Activated CD8-positive, alpha-beta T cell treated with anti-CD3 and anti-CD28 coated beads, Interleukin-2, amount 10 ng/mL, durations not matched to agents 7 days and 5 days (primary cell): ENCODE data around the gene ZGPAT. TPM values are rescaled to one million over a fixed set of nuclear protein-coding genes. Genes with fewer than 3 reads are reported as not detected.
"Not testable (repeated sequence)": the region's sequence is repeated elsewhere in the genome, so short reads cannot be mapped to it uniquely, and the experiment has no call there.

Experiments used
- ATAC-seq: fragments of 150-1000 bp; cut with Tn5 transposase; one replicate; pipeline ENCODE4 v1.10.0; 2021; ENCODE audit warnings: moderate library complexity
- CTCF ChIA-PET: fragments of 350-600 bp; sonication (Branson Sonifier 250); formaldehyde crosslinking; loops from one replicate; lab custom pipeline; 2021; ENCODE audit warnings: antibody characterized with exemption; lab: Charles Lee
- POLR2A ChIA-PET: fragments of 350-600 bp; sonication (Branson Sonifier 250); formaldehyde crosslinking; loops from one replicate; lab custom pipeline; 2021; ENCODE audit warnings: antibody characterized with exemption; lab: Charles Lee
- DNase-seq: peaks from one replicate; pipeline ENCODE4 v3.0.0-alpha.2; 2020
- H3K27ac Mint-ChIP-seq: one replicate; pipeline ENCODE4 v1.8.0; 2021; ENCODE audit warnings: mild to moderate bottlenecking, mixed read lengths
- H3K27me3 Mint-ChIP-seq: one replicate; pipeline ENCODE4 v1.8.0; 2021; ENCODE audit warnings: low read depth, mixed read lengths
- H3K36me3 Mint-ChIP-seq: one replicate; pipeline ENCODE4 v1.8.0; 2021; ENCODE audit warnings: low read depth, mixed read lengths
- H3K4me1 Mint-ChIP-seq: one replicate; pipeline ENCODE4 v1.8.0; 2021; ENCODE audit warnings: low read depth, mixed read lengths
- H3K4me3 Mint-ChIP-seq: one replicate; pipeline ENCODE4 v1.8.0; 2021; ENCODE audit warnings: mild to moderate bottlenecking, mixed read lengths
- H3K9me3 Mint-ChIP-seq: one replicate; pipeline ENCODE4 v1.8.0; 2022; ENCODE audit warnings: mixed read lengths; ENCODE audit not compliant: insufficient read depth
- total RNA-seq, 2 experiments: library from RNA; stranded (reverse); gene quantifications; one replicate each; pipeline ENCODE4 v1.2.3, GENCODE V29; 2021

Gene ZGPAT, protein sequence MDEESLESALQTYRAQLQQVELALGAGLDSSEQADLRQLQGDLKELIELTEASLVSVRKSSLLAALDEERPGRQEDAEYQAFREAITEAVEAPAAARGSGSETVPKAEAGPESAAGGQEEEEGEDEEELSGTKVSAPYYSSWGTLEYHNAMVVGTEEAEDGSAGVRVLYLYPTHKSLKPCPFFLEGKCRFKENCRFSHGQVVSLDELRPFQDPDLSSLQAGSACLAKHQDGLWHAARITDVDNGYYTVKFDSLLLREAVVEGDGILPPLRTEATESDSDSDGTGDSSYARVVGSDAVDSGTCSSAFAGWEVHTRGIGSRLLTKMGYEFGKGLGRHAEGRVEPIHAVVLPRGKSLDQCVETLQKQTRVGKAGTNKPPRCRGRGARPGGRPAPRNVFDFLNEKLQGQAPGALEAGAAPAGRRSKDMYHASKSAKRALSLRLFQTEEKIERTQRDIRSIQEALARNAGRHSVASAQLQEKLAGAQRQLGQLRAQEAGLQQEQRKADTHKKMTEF
- 10 to 100 TPM; 38.6 to 43.5 TPM for total RNA-seq

DNA sequence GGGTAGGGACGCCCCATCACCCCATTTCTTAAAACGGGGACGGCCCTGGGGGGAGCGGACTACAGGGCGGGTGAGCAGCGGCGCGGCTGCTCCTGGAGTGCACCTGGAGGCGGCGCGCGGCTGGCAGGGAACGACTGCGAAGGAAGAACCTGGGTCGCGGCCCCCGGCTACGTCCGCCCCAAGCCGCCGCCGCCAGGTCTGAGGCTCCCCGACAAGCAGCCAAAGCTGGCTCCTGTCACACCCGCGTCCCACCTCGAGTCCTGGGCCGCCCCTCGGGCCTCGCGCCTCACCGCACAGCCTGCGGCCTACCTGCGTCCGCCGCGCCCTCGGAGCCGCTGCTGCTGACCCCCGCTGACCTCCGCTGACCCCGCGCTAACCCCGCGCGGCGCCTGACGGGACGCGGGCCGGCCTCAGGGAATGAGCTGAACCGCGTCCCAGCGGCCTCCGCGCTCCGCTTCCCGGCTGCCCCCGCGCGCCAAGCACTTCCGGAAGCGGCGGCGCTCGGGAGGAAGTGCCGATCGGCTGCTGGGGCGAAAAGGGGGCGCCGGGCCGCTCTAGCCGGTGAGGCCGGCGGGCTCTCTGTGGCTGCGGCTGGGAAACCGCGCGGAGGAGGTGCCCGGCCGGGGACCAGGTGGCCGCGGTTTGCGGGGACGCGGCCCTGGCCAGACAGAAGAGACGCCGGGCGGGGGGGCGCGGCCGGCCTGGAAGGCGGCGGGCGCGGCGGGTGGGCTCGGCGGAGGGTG, at the start of gene ZGPAT, which contains the start of gene ARFRP1:
TSS of gene ZGPAT (plus strand) at position 482 of the 743 bp plus-strand sequence. CDS start 542 bp downstream, outside the sequence.
TSS of gene ARFRP1 (minus strand) at position 419 of the 743 bp plus-strand sequence. CDS start 885 bp downstream, outside the sequence.
- H3K27me3 Mint-ChIP-seq, result no peaks in the 10 kb centered on the region
- peak; percentile 90 for DNase-seq
- H3K36me3 Mint-ChIP-seq, result peaks cover 65% of the 10 kb centered on the region
- peak within 1 kb of the TSS; percentile 81 for H3K27ac Mint-ChIP-seq
- H3K9me3 Mint-ChIP-seq, result no peaks in the 10 kb centered on the region
- CTCF ChIA-PET, result interaction anchor here (0.6 to 4.2 kb wide), 28 partner anchors 8 to 350 kb away, joined by 3 to 70 read pairs (median 4); partner anchors contain the start of genes GMEB2, LIME1, RTEL1 and SAMD10
- peak within 1 kb of the TSS; percentile 90 for H3K4me3 Mint-ChIP-seq
- peak; percentile 81 for ATAC-seq
- H3K4me1 Mint-ChIP-seq, result peaks cover 44% of the 10 kb centered on the region
- POLR2A ChIA-PET, result interaction anchor here (0.6 to 2.2 kb wide), 20 partner anchors 9 to 356 kb away, joined by 3 to 19 read pairs (median 4); partner anchors contain the start of genes GMEB2, LIME1, RTEL1 and SLC2A4RG

- Mint-ChIP-seq H3K9me3 (no peaks in the 10 kb centered on the region), H3K4me3 (peak overlapping the region; percentile 97), H3K27ac (peak overlapping the region; percentile 94), H3K27me3 (no peaks in the 10 kb centered on the region), H3K36me3 (peaks cover 11% of the 10 kb centered on the region), H3K4me1 (peaks cover 39% of the 10 kb centered on the region)
- DNase-seq (no peak), ATAC-seq (peak; percentile 21)
- POLR2A ChIA-PET, result interaction anchor here (0.7 to 1.5 kb wide), 11 partner anchors 13 to 206 kb away, joined by 3 to 19 read pairs (median 3); partner anchors contain the start of genes ARFRP1, GMEB2, HELZ2 and TPD52L2
- CTCF ChIA-PET, result interaction anchor here (0.7 to 1.8 kb wide), 9 partner anchors 8 to 462 kb away, joined by 3 to 18 read pairs (median 4); partner anchors contain the start of genes ARFRP1, GMEB2, PPDPF and PTK6
Measured at GRCh38 chr20:63658749-63659187, 49.1 kb upstream of the ZGPAT start.

GRCh38 chr20:63659370-63659769, 48.5 kb upstream of the ZGPAT start:
- DNase-seq (no peak), ATAC-seq (no peak)
- Mint-ChIP-seq H3K36me3 (peaks cover 11% of the 10 kb centered on the region), H3K4me3 (peak overlapping the region; percentile 97), H3K4me1 (peaks cover 33% of the 10 kb centered on the region), H3K27ac (no peak overlapping the region), H3K9me3 (no peaks in the 10 kb centered on the region), H3K27me3 (no peaks in the 10 kb centered on the region)
- ChIA-PET CTCF (no interaction called here), POLR2A (no interaction called here)

GRCh38 chr20:63660174-63660573, 47.7 kb upstream of the ZGPAT start:
- H3K27me3 Mint-ChIP-seq, POLR2A ChIA-PET, H3K9me3 Mint-ChIP-seq, ATAC-seq, H3K27ac Mint-ChIP-seq, CTCF ChIA-PET, DNase-seq: not testable (repeated sequence)
- peaks cover 11% of the 10 kb centered on the region for H3K36me3 Mint-ChIP-seq
- H3K4me3 Mint-ChIP-seq, result peak overlapping the region; percentile 97
- H3K4me1 Mint-ChIP-seq, result peaks cover 28% of the 10 kb centered on the region

DNA sequence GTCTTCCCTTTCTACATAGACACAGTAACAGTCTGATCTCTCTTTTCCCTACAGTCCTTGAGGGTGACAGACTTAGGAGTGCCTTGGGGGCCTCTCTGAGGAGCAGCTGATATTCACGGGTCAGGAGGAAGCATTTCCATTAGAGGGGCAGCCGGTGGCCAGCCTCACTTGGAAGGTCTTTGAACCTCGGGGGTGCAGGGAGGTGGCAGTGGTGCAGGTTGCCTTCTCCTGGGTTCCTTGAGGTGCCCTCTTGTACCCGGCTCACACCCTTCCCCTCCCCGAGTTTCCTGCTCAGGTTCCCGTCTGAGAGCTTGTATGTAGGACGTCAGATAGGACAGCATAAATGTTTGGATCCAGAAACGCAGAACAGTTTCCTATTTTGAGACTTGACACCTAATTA, 47.2 kb upstream of the ZGPAT start:
- CTCF ChIA-PET, result no interaction called here
- Mint-ChIP-seq H3K4me3 (no peak overlapping the region), H3K9me3 (no peaks in the 10 kb centered on the region), H3K27me3 (no peaks in the 10 kb centered on the region), H3K36me3 (peaks cover 11% of the 10 kb centered on the region), H3K4me1 (peaks cover 28% of the 10 kb centered on the region), H3K27ac (no peak overlapping the region)
- ATAC-seq (no peak), DNase-seq (no peak)
- POLR2A ChIA-PET, result no interaction called here

- POLR2A ChIA-PET, result no interaction called here
- peaks cover 15% of the 10 kb centered on the region for H3K36me3 Mint-ChIP-seq
- CTCF ChIA-PET, result interaction anchor here (0.9 to 1.4 kb wide), 2 partner anchors 15 to 124 kb away, joined by 4 read pairs; partner anchors contain the start of gene PTK6
- DNase-seq, result no peak
- H3K4me1 Mint-ChIP-seq, result peaks cover 28% of the 10 kb centered on the region
- ATAC-seq, result no peak
- H3K4me3 Mint-ChIP-seq, result no peak overlapping the region
- H3K9me3 Mint-ChIP-seq, result no peaks in the 10 kb centered on the region
- H3K27me3 Mint-ChIP-seq, result no peaks in the 10 kb centered on the region
- H3K27ac Mint-ChIP-seq, result no peak overlapping the region
Measured at GRCh38 chr20:63661108-63661507, 46.7 kb upstream of the ZGPAT start.

- ChIA-PET CTCF (interaction anchor here (0.8 to 1.4 kb wide), 2 partner anchors 20 to 125 kb away, joined by 3 to 4 read pairs; partner anchors contain the start of gene PTK6), POLR2A (no interaction called here)
- no peaks in the 10 kb centered on the region for H3K27me3 Mint-ChIP-seq
- ATAC-seq (no peak), DNase-seq (no peak)
- no peaks in the 10 kb centered on the region for H3K9me3 Mint-ChIP-seq
- H3K27ac Mint-ChIP-seq, result no peak overlapping the region
- peaks cover 19% of the 10 kb centered on the region for H3K36me3 Mint-ChIP-seq
- peaks cover 24% of the 10 kb centered on the region for H3K4me1 Mint-ChIP-seq
- no peak overlapping the region for H3K4me3 Mint-ChIP-seq
Measured at GRCh38 chr20:63661959-63662812, 45.7 kb upstream of the ZGPAT start.

DNA sequence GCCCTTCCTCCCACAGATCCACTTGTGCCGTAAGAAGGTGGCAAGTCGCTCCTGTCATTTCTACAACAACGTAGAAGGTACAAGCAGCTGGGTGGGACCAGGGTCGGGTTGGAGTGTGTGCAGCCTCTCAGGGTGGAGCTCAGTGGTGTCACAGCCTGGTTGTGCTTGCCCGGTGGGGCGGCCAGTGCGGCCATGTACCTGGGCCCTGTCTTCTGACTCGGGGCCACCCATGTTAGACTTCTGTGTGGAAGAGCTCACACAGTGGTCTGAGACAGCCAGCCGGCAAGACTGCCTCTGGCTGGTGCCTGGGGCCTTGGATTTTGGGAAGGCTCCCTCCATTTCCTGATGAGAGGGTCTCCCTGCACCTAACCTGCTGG, 45.0 kb upstream of the ZGPAT start:
- Mint-ChIP-seq H3K27me3 (no peaks in the 10 kb centered on the region), H3K4me1 (peaks cover 19% of the 10 kb centered on the region), H3K36me3 (peaks cover 21% of the 10 kb centered on the region), H3K27ac (no peak overlapping the region), H3K4me3 (no peak overlapping the region), H3K9me3 (no peaks in the 10 kb centered on the region)
- ATAC-seq (no peak), DNase-seq (no peak)
- ChIA-PET POLR2A (no interaction called here), CTCF (no interaction called here)

DNA sequence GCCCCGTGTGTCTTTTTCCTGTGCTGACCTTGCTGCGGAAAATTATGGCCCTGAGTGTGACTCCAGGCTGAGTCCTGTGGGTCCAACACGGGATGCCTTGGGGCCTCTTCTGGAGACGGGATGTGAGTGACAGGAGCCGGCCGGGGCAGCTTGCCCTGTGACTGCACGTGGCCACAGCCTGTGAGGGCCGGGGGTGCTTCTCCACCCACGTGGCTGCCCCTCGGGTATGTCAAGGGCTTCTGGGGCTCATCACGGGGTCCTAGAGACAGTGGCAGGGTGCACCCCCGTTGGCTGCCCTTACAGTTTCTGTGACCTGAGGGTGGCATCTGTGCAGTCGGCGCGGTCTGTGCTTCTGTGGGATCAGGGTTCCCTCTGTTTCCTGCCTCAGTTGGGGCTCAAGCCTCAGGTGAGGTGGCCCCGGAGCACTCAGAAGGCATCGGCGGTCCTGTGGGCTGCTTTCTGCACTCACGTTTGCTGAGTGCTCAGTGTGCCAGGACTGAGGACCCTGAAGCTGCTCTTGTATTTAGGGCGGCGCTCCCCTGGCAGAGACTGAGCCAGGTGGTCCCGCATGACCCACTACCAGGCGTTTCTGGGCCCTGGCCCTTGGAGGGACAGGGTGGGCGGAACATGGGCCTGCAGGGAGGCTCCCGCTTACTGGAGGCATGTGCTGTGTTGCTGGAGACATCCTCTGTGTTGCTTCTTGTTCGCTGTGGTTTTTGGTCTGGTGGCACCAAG, 44.3 kb upstream of the ZGPAT start:
- H3K36me3 Mint-ChIP-seq, result peaks cover 23% of the 10 kb centered on the region
- ATAC-seq (no peak), DNase-seq (no peak)
- no peaks in the 10 kb centered on the region for H3K27me3 Mint-ChIP-seq
- POLR2A ChIA-PET, result no interaction called here
- no peaks in the 10 kb centered on the region for H3K9me3 Mint-ChIP-seq
- H3K4me1 Mint-ChIP-seq, result peaks cover 13% of the 10 kb centered on the region
- H3K4me3 Mint-ChIP-seq, result no peak overlapping the region
- no peak overlapping the region for H3K27ac Mint-ChIP-seq
- CTCF ChIA-PET, result no interaction called here

- Mint-ChIP-seq H3K27me3 (no peaks in the 10 kb centered on the region), H3K4me3 (no peak overlapping the region), H3K36me3 (peaks cover 27% of the 10 kb centered on the region), H3K27ac (no peak overlapping the region), H3K4me1 (peaks cover 6% of the 10 kb centered on the region), H3K9me3 (no peaks in the 10 kb centered on the region)
- ChIA-PET CTCF (no interaction called here), POLR2A (no interaction called here)
- ATAC-seq, result no peak
- no peak for DNase-seq
Measured at GRCh38 chr20:63664143-63664851, 43.5 kb upstream of the ZGPAT start.
